ENCODE results near the gene PDP2. TPM values are rescaled to one million over a fixed set of nuclear protein-coding genes. Genes with fewer than 3 reads are reported as not detected.
"Not testable (repeated sequence)": the region's sequence is repeated elsewhere in the genome, so short reads cannot be mapped to it uniquely, and the experiment has no call there.

The PDP2 gene
- total RNA-seq, 1 donor from 2014 or later, result 33.5 TPM

GRCh38 chr16:66851166-66851964 is 28.9 kb upstream of the PDP2 start:
- DNase-seq (ENCODE audit: low spot score), result no peak

GRCh38 chr16:66853261-66854139 is 26.8 kb upstream of the PDP2 start:
- no peak for DNase-seq (ENCODE audit: low spot score)

- DNase-seq (ENCODE audit: low spot score), result no peak
Observed at GRCh38 chr16:66856184-66856730, 24.1 kb upstream of the PDP2 start.

GRCh38 chr16:66856801-66857200 is 23.5 kb upstream of the PDP2 start:
- DNase-seq (ENCODE audit: low spot score), result no peak

GRCh38 chr16:66857437-66857836 is 22.9 kb upstream of the PDP2 start:
- no peak for DNase-seq (ENCODE audit: low spot score)

GRCh38 chr16:66858740-66859396 is 21.4 kb upstream of the PDP2 start:
- DNase-seq (ENCODE audit: low spot score), result no peak

GRCh38 chr16:66859397-66860068 is 20.8 kb upstream of the PDP2 start:
- DNase-seq (ENCODE audit: low spot score), result no peak

- no peak for DNase-seq (ENCODE audit: low spot score)
Observed at GRCh38 chr16:66862023-66862520, 18.2 kb upstream of the PDP2 start.

GRCh38 chr16:66863707-66864106 is 16.6 kb upstream of the PDP2 start:
- DNase-seq (ENCODE audit: low spot score), result no peak

- no peak for DNase-seq (ENCODE audit: low spot score)
Observed at GRCh38 chr16:66869424-66869823, 10.9 kb upstream of the PDP2 start.

GRCh38 chr16:66871363-66871762 is 9.0 kb upstream of the PDP2 start:
- not testable (repeated sequence) for DNase-seq (ENCODE audit: low spot score)

- DNase-seq (ENCODE audit: low spot score), result no peak
Observed at GRCh38 chr16:66871840-66872239, 8.5 kb upstream of the PDP2 start.

GRCh38 chr16:66872559-66872942 is 7.8 kb upstream of the PDP2 start:
- DNase-seq (ENCODE audit: low spot score), result no peak

GRCh38 chr16:66872943-66873684 is 7.2 kb upstream of the PDP2 start:
- peak; percentile 97 for DNase-seq (ENCODE audit: low spot score)

- no peak for DNase-seq (ENCODE audit: low spot score)
Observed at GRCh38 chr16:66873685-66874055, 6.6 kb upstream of the PDP2 start.

GRCh38 chr16:66874079-66874775 is 6.1 kb upstream of the PDP2 start:
- no peak for DNase-seq (ENCODE audit: low spot score)

GRCh38 chr16:66878067-66878466 is 2.2 kb upstream of the PDP2 start:
- no peak for DNase-seq (ENCODE audit: low spot score)

- DNase-seq (ENCODE audit: low spot score), result no peak
Observed at GRCh38 chr16:66881014-66881417, 701 bp downstream of the PDP2 start.

GRCh38 chr16:66881560-66881959 is 1.2 kb downstream of the PDP2 start:
- no peak for DNase-seq (ENCODE audit: low spot score)
